Sciatic nerve (tissue), 2 donors: ENCODE data around the gene KCNK2. TPM values are rescaled to one million over a fixed set of nuclear protein-coding genes. Genes with fewer than 3 reads are reported as not detected.

Source experiments
- ATAC-seq: fragments of 200-7000 bp; cut with Tn5 transposase; one replicate; pipeline ENCODE4 v1.9.1; 2020; ENCODE audit warnings: mild to moderate bottlenecking, moderate library complexity
- DNase-seq: peaks from one replicate; pipeline ENCODE4 v3.0.0-alpha.2; 2020; ENCODE audit warnings: low spot score
- intact Hi-C: fragments of 100-400 bp; cut with DNase I; formaldehyde crosslinking; loops from one replicate; pipeline ENCODE4 v1.14.2; 2022
- total RNA-seq: library from RNA; stranded (reverse); fragmentation: NEBNext Ultra II Directional; extraction: Animal tissue kit (Norgen Biotek cat#: 25700); gene quantifications from one replicate; pipeline ENCODE4 v1.2.1, GENCODE V29; 2021
- donor health status: DM: no; HTN: no; CAD: no.
- donor health status: DM: no; HTN: no; CAD: no.

KCNK2 gene
- total RNA-seq, 1 donor from 2014 or later: 18.2 TPM

GRCh38 chr1:215084621-215085020 is 2.1 kb downstream of the KCNK2 start:
- ATAC-seq (no peak), DNase-seq (no peak)
- intact Hi-C loops: no loop called here

- DNase-seq (no peak), ATAC-seq (no peak)
- intact Hi-C loops: no loop called here
Observed at GRCh38 chr1:215087603-215088002, 5.1 kb downstream of the KCNK2 start.

GRCh38 chr1:215094381-215094780 is 11.8 kb downstream of the KCNK2 start:
- no peak for DNase-seq
- intact Hi-C loops: no loop called here
- ATAC-seq: no peak

- ATAC-seq: no peak
- DNase-seq: no peak
- intact Hi-C loops: no loop called here
Observed at GRCh38 chr1:215095524-215095923, 13.0 kb downstream of the KCNK2 start.

GRCh38 chr1:215101511-215101910 is 19.0 kb downstream of the KCNK2 start:
- no peak for ATAC-seq
- DNase-seq: no peak
- intact Hi-C loops: no loop called here

GRCh38 chr1:215104283-215104682 is 21.7 kb downstream of the KCNK2 start:
- DNase-seq (no peak), ATAC-seq (no peak)
- intact Hi-C loops: no loop called here

- no peak for ATAC-seq
- intact Hi-C loops: no loop called here
Observed at GRCh38 chr1:215106067-215106466, 23.5 kb downstream of the KCNK2 start.

GRCh38 chr1:215109171-215109570 is 26.6 kb downstream of the KCNK2 start:
- DNase-seq (no peak), ATAC-seq (no peak)
- intact Hi-C loops: no loop called here

More at GRCh38 chr1:215106067-215106466, 23.5 kb downstream of the KCNK2 start:
- DNase-seq: no peak

- ATAC-seq (no peak), DNase-seq (no peak)
- intact Hi-C loops: no loop called here
Observed at GRCh38 chr1:215111916-215112315, 29.4 kb downstream of the KCNK2 start.

GRCh38 chr1:215113776-215114153 is 31.2 kb downstream of the KCNK2 start:
- DNase-seq (no peak), ATAC-seq (no peak)
- intact Hi-C loops: no loop called here

GRCh38 chr1:215114154-215114933 is 31.8 kb downstream of the KCNK2 start:
- intact Hi-C loops: no loop called here
- DNase-seq (no peak), ATAC-seq (peak; percentile 24)

GRCh38 chr1:215115760-215116159 is 33.2 kb downstream of the KCNK2 start:
- ATAC-seq (no peak), DNase-seq (no peak)
- intact Hi-C loops: no loop called here

GRCh38 chr1:215118081-215118480 is 35.5 kb downstream of the KCNK2 start:
- intact Hi-C loops: no loop called here
- DNase-seq: no peak
- peak; percentile 21 for ATAC-seq

GRCh38 chr1:215119056-215119455 is 36.5 kb downstream of the KCNK2 start:
- intact Hi-C loops: no loop called here
- ATAC-seq (no peak), DNase-seq (no peak)

- ATAC-seq (peak; percentile 93), DNase-seq (no peak)
- intact Hi-C loops: no loop called here
Observed at GRCh38 chr1:215119719-215120365, 37.3 kb downstream of the KCNK2 start.

GRCh38 chr1:215128504-215128903 is 46.0 kb downstream of the KCNK2 start:
- intact Hi-C loops: no loop called here
- DNase-seq (no peak), ATAC-seq (no peak)

- ATAC-seq (no peak), DNase-seq (no peak)
- intact Hi-C loops: no loop called here
Observed at GRCh38 chr1:215131291-215131690, 48.8 kb downstream of the KCNK2 start.

- no peak for ATAC-seq
- intact Hi-C loops: no loop called here
- DNase-seq: no peak
Observed at GRCh38 chr1:215132156-215132555, 49.6 kb downstream of the KCNK2 start.

- intact Hi-C loops: no loop called here
- ATAC-seq (peak; percentile 26), DNase-seq (no peak)
Observed at GRCh38 chr1:215133532-215133931, 51.0 kb downstream of the KCNK2 start.

GRCh38 chr1:215137985-215138384 is 55.4 kb downstream of the KCNK2 start:
- ATAC-seq (no peak), DNase-seq (no peak)
- intact Hi-C loops: no loop called here

GRCh38 chr1:215140135-215140534 is 57.6 kb downstream of the KCNK2 start:
- ATAC-seq (no peak), DNase-seq (no peak)
- intact Hi-C loops: no loop called here
